ENCODE results near the gene LINGO1.

GRCh38 chr15:77564938-77565337 lies 67.8 kb downstream of the LINGO1 start:
- TF ChIP-seq POLR2A (IDR thresholded peaks at IDR 0.05) = no peak
- TF ChIP-seq CTCF (IDR thresholded peaks at IDR 0.05) = no peak
